DMS153 (cell line): ENCODE data around the gene SIL1.
"Not testable (repeated sequence)": the region's sequence is repeated elsewhere in the genome, so short reads cannot be mapped to it uniquely, and the experiment has no call there.

ENCODE experiments used
- DNase-seq: peaks from one replicate; lab custom pipeline; 2025; lab: John Stamatoyannopoulos, UW

SIL1 gene

DNA sequence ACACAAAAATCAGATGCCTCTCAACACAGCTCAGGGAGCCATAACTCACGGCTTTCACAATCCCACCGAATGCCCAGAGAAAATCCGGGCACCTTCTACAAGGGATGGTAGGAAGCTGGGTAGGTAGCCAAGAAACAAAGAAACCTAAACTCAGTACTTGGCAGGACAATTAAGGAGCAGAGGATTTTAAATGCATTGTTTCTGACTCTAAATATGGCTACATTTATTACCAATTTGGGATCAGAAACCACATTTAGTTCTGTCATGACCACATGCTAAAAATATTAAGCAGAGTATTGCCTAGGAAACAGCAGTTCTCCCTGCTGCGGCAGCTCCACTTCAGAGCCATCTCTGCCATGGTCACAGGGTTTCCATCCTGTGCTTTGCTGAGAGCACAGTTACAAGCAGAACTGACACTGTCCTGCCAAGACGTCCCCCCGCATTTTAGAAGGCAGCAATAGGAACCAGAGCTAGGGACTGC is 57.5 kb downstream of the SIL1 start:
- no peak for DNase-seq

- peak; percentile 52 for DNase-seq
Observed at GRCh38 chr5:139138809-139139208, 59.4 kb downstream of the SIL1 start.

- no peak for DNase-seq
Observed at GRCh38 chr5:139138109-139138508, 60.1 kb downstream of the SIL1 start.

- DNase-seq: peak; percentile 24
Observed at GRCh38 chr5:139137697-139138096, 60.5 kb downstream of the SIL1 start.

DNA sequence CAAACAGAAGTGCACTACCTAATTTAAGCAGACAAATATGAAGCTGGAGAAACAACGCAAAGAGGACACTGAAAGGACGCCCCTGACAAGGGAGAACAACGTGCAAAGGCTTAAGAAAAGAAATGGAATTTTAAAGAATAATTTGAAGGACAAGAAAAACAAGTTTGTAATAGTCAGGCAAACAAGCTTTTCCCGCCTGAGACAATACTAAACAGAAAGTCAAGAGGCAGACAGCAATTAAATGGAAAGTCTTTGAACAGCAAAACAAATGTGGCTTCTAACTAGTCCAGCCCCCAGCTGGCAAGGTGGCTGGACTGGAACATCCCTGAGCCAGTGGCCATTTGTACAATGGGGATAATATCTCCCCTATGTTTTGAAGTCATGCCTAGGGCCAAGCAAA is 63.3 kb downstream of the SIL1 start:
- DNase-seq: no peak

- peak; percentile 31 for DNase-seq
Observed at GRCh38 chr5:139133282-139133681, 64.9 kb downstream of the SIL1 start.

GRCh38 chr5:139132515-139132914 is 65.7 kb downstream of the SIL1 start:
- no peak for DNase-seq

DNA sequence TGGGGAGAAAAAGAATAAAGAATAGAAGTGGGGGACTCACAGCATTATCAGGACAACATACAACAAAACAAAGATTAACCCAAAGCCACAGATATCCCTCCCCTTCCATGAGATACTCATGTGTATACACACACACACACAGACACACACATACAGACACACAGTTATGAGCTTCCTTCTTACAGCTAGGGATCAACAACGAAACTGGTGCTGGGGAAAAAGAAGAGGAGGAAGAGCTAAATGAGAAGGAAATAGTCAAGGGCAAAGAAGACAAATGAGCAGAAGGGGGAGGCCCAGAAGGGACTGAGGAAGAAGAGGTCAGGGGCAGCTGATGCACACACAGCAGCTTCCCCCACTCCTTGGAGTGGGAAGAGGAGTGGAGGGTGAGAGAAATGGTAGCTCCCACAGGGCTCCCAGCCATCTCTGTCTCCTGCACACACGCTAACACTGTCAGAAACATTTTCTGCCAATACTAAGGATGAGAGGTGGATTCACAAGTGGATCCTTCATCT is 66.2 kb downstream of the SIL1 start:
- no peak for DNase-seq

GRCh38 chr5:139131465-139131864 is 66.7 kb downstream of the SIL1 start:
- no peak for DNase-seq

DNA sequence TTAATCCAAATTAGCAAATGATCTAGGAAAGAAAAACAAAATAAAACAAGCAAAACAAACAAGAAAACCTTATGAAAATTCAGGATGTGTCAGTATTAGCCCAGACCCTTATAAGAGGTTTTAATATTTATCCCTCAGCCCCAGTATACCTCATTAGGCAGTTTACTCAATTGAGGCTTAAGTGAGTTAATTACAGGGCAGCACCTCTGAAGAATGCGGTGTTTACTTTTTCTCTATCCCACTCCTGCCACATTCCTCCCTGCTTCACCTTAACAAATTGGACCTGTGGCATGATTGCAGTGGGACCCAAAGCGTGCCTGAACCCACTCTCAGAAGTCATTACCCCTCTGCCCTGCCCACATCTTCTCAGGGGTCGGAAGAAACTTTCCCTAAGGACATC is 67.1 kb downstream of the SIL1 start:
- DNase-seq: no peak

- DNase-seq: no peak
Observed at GRCh38 chr5:139130214-139130613, 68.0 kb downstream of the SIL1 start.

DNA sequence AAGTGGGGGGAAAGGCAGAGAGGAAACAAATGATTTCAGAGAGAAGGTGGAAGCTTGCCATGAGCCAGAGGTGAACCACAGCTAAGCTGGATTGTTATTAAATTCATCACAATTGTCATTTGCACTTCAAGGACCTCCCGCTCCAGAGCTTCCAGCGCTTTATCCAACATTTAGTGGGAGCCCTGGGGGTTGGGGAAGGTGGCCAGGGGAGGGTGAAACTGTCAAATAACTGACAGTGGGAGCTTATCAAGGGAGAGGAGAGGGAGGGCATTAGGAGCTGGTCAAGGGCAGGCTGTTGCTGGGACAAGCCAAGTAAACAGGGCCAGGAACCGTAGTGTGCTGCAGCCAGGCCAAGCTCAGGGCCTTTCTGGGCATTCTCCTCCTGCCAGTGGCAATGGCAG is 71.5 kb downstream of the SIL1 start:
- DNase-seq: no peak

- no peak for DNase-seq
Observed at GRCh38 chr5:139125991-139126390, 72.2 kb downstream of the SIL1 start.

DNA sequence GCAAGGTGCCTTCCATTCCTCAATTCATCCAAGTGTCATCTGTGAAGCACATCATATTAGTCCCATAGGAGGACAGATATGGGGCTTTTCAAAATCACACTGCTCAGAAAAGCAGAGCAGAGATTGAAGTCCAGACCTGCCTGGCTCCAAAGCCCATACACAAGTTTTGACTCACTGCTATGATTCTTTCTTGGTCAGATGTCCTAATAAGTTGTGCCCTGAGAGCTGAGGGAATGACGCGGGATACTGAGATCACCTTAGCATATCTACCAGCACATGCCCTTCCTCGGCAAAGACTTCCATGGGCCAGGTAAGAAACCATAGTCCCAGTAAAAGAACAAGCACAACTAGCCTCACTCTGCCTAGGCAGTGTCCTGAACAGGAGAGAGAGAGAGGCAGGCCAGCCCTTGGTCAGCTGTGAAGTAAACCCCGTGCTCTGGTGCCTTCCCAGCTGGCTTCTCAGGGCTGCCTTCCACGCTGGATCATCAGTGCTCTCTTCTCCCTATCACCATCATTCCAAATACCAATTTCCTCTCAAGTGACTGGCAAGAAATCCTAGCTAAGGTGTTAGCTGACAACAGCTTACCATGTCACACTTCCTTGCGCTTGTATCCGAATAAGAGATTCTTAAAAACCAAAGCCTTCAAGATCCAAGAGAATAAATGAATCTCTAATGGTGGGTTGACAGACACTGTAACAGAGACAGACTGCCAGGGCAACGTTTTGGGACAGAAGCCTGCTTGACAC is 73.2 kb downstream of the SIL1 start:
- DNase-seq: no peak

GRCh38 chr5:139121120-139121519 is 77.0 kb downstream of the SIL1 start:
- no peak for DNase-seq

- no peak for DNase-seq
Observed at GRCh38 chr5:139120521-139120920, 77.6 kb downstream of the SIL1 start.

DNA sequence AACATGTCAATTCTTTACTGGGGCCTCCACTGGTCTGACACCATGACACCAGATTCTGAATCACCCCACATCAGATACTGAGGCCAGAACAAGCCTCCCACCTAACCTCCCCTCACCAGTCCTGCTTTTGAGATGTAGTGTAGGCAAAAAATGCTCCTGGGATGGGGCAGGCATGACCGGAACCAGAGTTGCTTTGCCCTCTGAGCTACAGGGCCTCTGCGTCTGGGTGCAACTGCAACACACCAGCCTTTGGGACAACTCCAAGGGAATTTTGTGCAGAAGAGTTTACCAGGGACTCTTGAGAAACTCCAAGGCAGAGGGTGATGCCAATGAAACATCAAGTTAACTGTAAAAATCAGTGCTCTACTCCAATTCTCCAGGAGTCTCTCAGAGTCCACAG is 79.4 kb downstream of the SIL1 start:
- no peak for DNase-seq

- no peak for DNase-seq
Observed at GRCh38 chr5:139117342-139117884, 80.8 kb downstream of the SIL1 start.

- no peak for DNase-seq
Observed at GRCh38 chr5:139116100-139116655, 82.0 kb downstream of the SIL1 start.

- DNase-seq: no peak
Observed at GRCh38 chr5:139113892-139114291, 84.3 kb downstream of the SIL1 start.

DNA sequence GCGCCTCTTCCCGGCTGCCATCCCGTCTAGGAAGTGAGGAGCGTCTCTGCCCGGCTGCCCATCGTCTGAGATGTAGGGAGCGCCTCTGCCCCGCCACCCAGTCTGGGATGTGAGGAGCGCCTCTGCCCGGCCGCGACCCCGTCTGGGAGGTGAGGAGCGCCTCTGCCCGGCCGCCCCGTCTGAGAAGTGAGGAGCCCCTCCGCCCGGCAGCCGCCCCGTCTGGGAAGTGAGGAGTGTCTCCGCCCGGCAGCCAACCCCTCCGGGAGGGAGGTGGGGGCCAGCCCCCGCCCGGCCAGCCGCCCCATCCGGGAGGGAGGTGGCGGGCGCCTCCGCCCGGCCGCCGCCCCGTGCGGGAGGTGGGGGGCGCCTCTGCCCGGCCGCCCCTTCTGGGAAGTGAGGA is 85.8 kb downstream of the SIL1 start:
- DNase-seq: not testable (repeated sequence)

DNA sequence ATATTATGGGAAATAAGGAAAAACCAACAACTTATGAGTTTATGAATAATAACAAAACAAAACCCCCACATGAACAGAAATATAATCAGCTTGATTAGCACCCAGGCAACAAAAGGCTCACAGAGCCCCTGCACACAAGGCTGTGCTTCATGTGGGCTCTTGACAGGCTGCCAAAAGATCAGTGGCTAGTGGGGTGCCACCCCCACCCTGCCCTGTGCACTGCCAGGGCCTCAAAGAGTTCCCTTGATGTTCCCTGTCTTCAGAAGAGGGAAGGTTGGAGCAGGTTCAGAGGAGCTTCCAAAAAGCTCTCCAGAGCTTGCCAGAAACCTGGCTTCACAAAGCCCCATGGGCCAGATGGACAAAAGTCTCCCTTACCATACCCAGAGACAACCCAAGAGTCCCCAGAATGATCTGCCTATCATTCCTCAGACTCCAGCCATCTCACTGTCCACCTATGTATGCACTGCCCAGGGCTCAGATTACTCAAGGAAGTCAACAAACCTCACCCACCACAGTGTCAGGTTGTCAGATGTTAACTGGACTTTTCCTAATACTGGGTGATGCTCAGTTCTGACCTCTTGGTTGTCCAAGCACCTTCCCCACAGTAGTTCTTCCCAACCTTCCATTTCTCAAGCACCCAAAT is 87.5 kb downstream of the SIL1 start:
- no peak for DNase-seq
